ENCODE data around the gene LAMA5. TPM values are rescaled to one million over a fixed set of nuclear protein-coding genes. Genes with fewer than 3 reads are reported as not detected.

LAMA5 gene
- total RNA-seq, 3 donors from 2014 or later, result 16.6 to 114 (median 53.3) TPM

DNA sequence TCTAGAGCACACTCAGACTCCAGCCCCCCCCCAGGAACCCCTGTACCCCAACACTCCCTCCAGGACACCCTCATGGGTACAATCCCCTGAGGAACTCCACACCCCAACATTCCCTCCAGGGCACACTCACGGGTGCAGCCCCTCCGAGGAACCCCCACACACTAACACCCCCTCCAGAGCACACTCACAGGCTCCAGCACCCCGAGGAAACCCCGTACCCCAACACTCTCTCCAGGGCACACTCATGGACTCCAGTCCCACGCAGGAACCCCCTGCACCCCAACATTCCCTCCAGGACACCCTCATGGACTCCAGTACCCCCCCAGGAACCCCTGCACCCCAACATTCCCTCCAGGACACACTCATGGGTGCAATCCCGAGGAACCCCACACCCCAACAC is 31.6 kb downstream of the LAMA5 start:
- Histone ChIP-seq H3K9me3 (no peaks in the 10 kb centered on the region), H3K27me3 (no peaks in the 10 kb centered on the region), H3K4me1 (no peaks in the 10 kb centered on the region), H3K36me3 (no peaks in the 10 kb centered on the region), H3K4me3 (no peak overlapping the region), H3K27ac (no peak overlapping the region)
- no peak for DNase-seq (ENCODE audit: low spot score in 2 of 2)
- TF ChIP-seq POLR2A (IDR thresholded peaks at IDR 0.05), result no peak
- no peak for TF ChIP-seq POLR2AphosphoS5 (IDR thresholded peaks at IDR 0.05)
- TF ChIP-seq, protein P1, sequence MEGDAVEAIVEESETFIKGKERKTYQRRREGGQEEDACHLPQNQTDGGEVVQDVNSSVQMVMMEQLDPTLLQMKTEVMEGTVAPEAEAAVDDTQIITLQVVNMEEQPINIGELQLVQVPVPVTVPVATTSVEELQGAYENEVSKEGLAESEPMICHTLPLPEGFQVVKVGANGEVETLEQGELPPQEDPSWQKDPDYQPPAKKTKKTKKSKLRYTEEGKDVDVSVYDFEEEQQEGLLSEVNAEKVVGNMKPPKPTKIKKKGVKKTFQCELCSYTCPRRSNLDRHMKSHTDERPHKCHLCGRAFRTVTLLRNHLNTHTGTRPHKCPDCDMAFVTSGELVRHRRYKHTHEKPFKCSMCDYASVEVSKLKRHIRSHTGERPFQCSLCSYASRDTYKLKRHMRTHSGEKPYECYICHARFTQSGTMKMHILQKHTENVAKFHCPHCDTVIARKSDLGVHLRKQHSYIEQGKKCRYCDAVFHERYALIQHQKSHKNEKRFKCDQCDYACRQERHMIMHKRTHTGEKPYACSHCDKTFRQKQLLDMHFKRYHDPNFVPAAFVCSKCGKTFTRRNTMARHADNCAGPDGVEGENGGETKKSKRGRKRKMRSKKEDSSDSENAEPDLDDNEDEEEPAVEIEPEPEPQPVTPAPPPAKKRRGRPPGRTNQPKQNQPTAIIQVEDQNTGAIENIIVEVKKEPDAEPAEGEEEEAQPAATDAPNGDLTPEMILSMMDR (IDR thresholded peaks at IDR 0.05), result no peak
- intact Hi-C loops (cut with DNase I; ENCODE audit: low total_unique reads), result no loop called here

- Histone ChIP-seq H3K27me3 (no peaks in the 10 kb centered on the region), H3K4me3 (no peak overlapping the region), H3K9me3 (no peaks in the 10 kb centered on the region), H3K36me3 (no peaks in the 10 kb centered on the region), H3K4me1 (no peaks in the 10 kb centered on the region), H3K27ac (no peak overlapping the region)
- DNase-seq (ENCODE audit: low spot score in 2 of 2), result no peak
- intact Hi-C loops (cut with DNase I; ENCODE audit: low total_unique reads), result no loop called here
- TF ChIP-seq POLR2A (IDR thresholded peaks at IDR 0.05) (no peak), POLR2AphosphoS5 (IDR thresholded peaks at IDR 0.05) (no peak)
- TF ChIP-seq, protein P1 (IDR thresholded peaks at IDR 0.05), result no peak
These were observed 32.2 kb downstream of the LAMA5 start for GRCh38 chr20:62334881-62335280.

GRCh38 chr20:62333820-62334595 is 33.1 kb downstream of the LAMA5 start:
- TF ChIP-seq POLR2AphosphoS5 (IDR thresholded peaks at IDR 0.05) (no peak), POLR2A (IDR thresholded peaks at IDR 0.05) (no peak)
- TF ChIP-seq, protein P1 (IDR thresholded peaks at IDR 0.05), result no peak
- Histone ChIP-seq H3K4me1 (no peaks in the 10 kb centered on the region), H3K9me3 (no peaks in the 10 kb centered on the region), H3K36me3 (no peaks in the 10 kb centered on the region), H3K27ac (no peak overlapping the region), H3K4me3 (no peak overlapping the region), H3K27me3 (no peaks in the 10 kb centered on the region)
- DNase-seq (ENCODE audit: low spot score in 2 of 2), result no peak
- intact Hi-C loops (cut with DNase I; ENCODE audit: low total_unique reads), result no loop called here

GRCh38 chr20:62332989-62333819 is 33.9 kb downstream of the LAMA5 start:
- Histone ChIP-seq H3K36me3 (no peaks in the 10 kb centered on the region), H3K27me3 (no peaks in the 10 kb centered on the region), H3K27ac (no peak overlapping the region), H3K4me3 (no peak overlapping the region), H3K4me1 (no peaks in the 10 kb centered on the region), H3K9me3 (no peaks in the 10 kb centered on the region)
- intact Hi-C loops (cut with DNase I; ENCODE audit: low total_unique reads), result no loop called here
- no peak for DNase-seq (ENCODE audit: low spot score in 2 of 2)
- TF ChIP-seq POLR2A (IDR thresholded peaks at IDR 0.05) (no peak), POLR2AphosphoS5 (IDR thresholded peaks at IDR 0.05) (no peak)
- TF ChIP-seq, protein P1 (IDR thresholded peaks at IDR 0.05), result no peak

DNA sequence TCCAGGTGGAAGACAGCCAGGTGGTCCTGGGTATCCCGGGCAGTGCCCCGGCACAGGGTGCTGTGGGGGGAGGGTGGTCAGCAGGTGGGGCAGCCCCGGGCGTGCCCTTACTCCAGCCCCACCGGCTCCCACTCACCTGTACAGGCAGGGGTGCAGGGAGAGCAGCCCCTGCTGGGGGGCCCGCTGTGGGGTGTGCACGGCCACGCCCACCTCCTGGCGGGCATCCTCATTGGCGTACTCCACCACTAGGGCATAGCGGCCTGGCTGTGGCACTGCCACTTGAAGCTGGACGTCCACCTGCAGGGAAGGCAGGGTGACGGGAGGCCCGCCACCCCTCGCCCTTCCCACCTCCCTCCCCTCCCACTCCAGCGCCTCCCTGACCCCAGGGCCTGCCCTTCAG is 34.7 kb downstream of the LAMA5 start:
- Histone ChIP-seq H3K36me3 (no peaks in the 10 kb centered on the region), H3K4me3 (no peak overlapping the region), H3K27ac (no peak overlapping the region), H3K27me3 (no peaks in the 10 kb centered on the region), H3K4me1 (no peaks in the 10 kb centered on the region), H3K9me3 (no peaks in the 10 kb centered on the region)
- no peak for TF ChIP-seq POLR2AphosphoS5 (IDR thresholded peaks at IDR 0.05)
- TF ChIP-seq, protein P1 (IDR thresholded peaks at IDR 0.05), result no peak
- no peak for TF ChIP-seq POLR2A (IDR thresholded peaks at IDR 0.05)
- DNase-seq (ENCODE audit: low spot score in 2 of 2), result no peak
- intact Hi-C loops (cut with DNase I; ENCODE audit: low total_unique reads), result no loop called here

Data from breast epithelium (tissue), 4 donors.